HCT116 (cell line): Measurements from ENCODE around the gene PAQR7. TPM values are rescaled to one million over a fixed set of nuclear protein-coding genes. Genes with fewer than 3 reads are reported as not detected.

Source experiments
- ATAC-seq: fragments of 200-7000 bp; cut with Tn5 transposase; 2 replicates; pipeline ENCODE4 v1.9.1; 2020; ENCODE audit warnings: mild to moderate bottlenecking, moderate library complexity
- BruUV-seq: library from RNA; stranded (reverse); fragments of 400-500 nt; replicated peaks from 2 replicates; lab custom pipeline; 2021; lab: Mats Ljungman, UMichigan
- CTCF ChIA-PET: fragments of 300-600 bp; sonication (Branson Sonifier 250); formaldehyde crosslinking; loops from one replicate; lab custom pipeline; 2021; ENCODE audit warnings: antibody characterized with exemption; lab: Charles Lee
- POLR2A ChIA-PET: fragments of 300-600, 350-600 bp; sonication (Branson Sonifier 250); formaldehyde crosslinking; loops from one replicate; lab custom pipeline; 2021; ENCODE audit warnings: antibody characterized with exemption; lab: Charles Lee
- RAD21 ChIA-PET, 2 experiments: fragments of 300-600 bp; sonication (Branson Sonifier 250); formaldehyde crosslinking; loops; one replicate each; lab custom pipeline; 2023; ENCODE audit warnings: low total read pairs in 2 of 2; ENCODE audit not compliant: uncharacterized antibody in 2 of 2, unreplicated experiment in 2 of 2, low non-redundant PET in 1 of 2; lab: Charles Lee
- DNase-seq: peaks from one replicate; pipeline ENCODE4 v3.0.0-alpha.2; 2010; ENCODE audit warnings: low read depth, low spot score
- H2AFZ ChIP-seq: fragments of 200-600 bp; shearing (Covaris generic), sonication (generic); 2 replicates; pipeline ENCODE4 v1.6.1; 2017; ENCODE audit warnings: low read depth, mixed run types, mixed read lengths, antibody characterized with exemption, low read length; ENCODE audit not compliant: poor library complexity, severe bottlenecking
- H3K27ac ChIP-seq: 2 replicates; pipeline ENCODE4 v1.5.1; 2012; ENCODE audit warnings: low read depth, low read length
- H3K27me3 ChIP-seq: fragments of 200-600 bp; sonication (generic); 2 replicates; pipeline ENCODE4 v1.6.1; 2016; ENCODE audit warnings: mixed run types, low read length, mixed read lengths; ENCODE audit not compliant: insufficient read depth
- H3K36me3 ChIP-seq, 2 experiments: fragments of 200-500 bp in 1 of 2; fragments of 200-600 bp in 1 of 2; sonication (Bioruptor generic) in 1 of 2; sonication (generic) in 1 of 2; 2 replicates each; pipeline versions ENCODE4 v1.5.1 to v1.6.1; 2014 to 2016; ENCODE audit warnings: low read length in 2 of 2, inconsistent platforms in 1 of 2, mixed read lengths in 1 of 2, mixed run types in 1 of 2; ENCODE audit not compliant: insufficient read depth in 2 of 2, control insufficient read depth in 1 of 2
- H3K4me1 ChIP-seq, 2 experiments: fragments of 200-600 bp in 1 of 2; sonication (generic) in 1 of 2; 2 replicates each; pipeline versions ENCODE4 v1.5.1 to v1.6.1; 2012 to 2017; ENCODE audit warnings: low read length in 2 of 2, inconsistent platforms in 1 of 2, mild to moderate bottlenecking in 1 of 2, mixed read lengths in 1 of 2, mixed run types in 1 of 2, moderate library complexity in 1 of 2; ENCODE audit not compliant: insufficient read depth in 2 of 2, control insufficient read depth in 1 of 2
- H3K4me2 ChIP-seq: fragments of 200-600 bp; sonication (generic); 2 replicates; pipeline ENCODE4 v1.6.1; 2017; ENCODE audit warnings: mixed run types, low read length, mixed read lengths
- H3K4me3 ChIP-seq, 2 experiments: fragments of 200-600 bp in 1 of 2; sonication (generic) in 1 of 2; replicated peaks in 1 of 2; 2 replicates each; pipeline ENCODE4 v1.5.1; 2011 to 2016; ENCODE audit warnings: low read length in 2 of 2, control low read depth in 1 of 2, low read depth in 1 of 2, mild to moderate bottlenecking in 1 of 2, mixed read lengths in 1 of 2, mixed run types in 1 of 2
- H3K79me2 ChIP-seq: fragments of 200-600 bp; sonication (generic); 2 replicates; pipeline ENCODE4 v1.6.1; 2017; ENCODE audit warnings: mild to moderate bottlenecking, mixed run types, low read length, moderate library complexity, mixed read lengths; ENCODE audit not compliant: insufficient read depth
- H3K9ac ChIP-seq: fragments of 200-600 bp; sonication (generic); 2 replicates; pipeline ENCODE4 v1.6.1; 2016; ENCODE audit warnings: low read length, mixed read lengths
- H3K9me2 ChIP-seq: fragments of 200-600 bp; sonication (generic), shearing (Covaris generic); 2 replicates; pipeline ENCODE4 v1.6.1; 2017; ENCODE audit warnings: mixed run types, mild to moderate bottlenecking, moderate library complexity; ENCODE audit not compliant: insufficient read depth
- H3K9me3 ChIP-seq, 2 experiments: fragments of 200-500 bp in 1 of 2; fragments of 200-600 bp in 1 of 2; sonication (Bioruptor generic) in 1 of 2; sonication (generic) in 1 of 2; 2 replicates each; pipeline ENCODE4 v1.6.1; 2014 to 2017; ENCODE audit warnings: low read length in 2 of 2, mixed read lengths in 2 of 2, inconsistent platforms in 1 of 2, low read depth in 1 of 2, mild to moderate bottlenecking in 1 of 2, mixed run types in 1 of 2, moderate library complexity in 1 of 2; ENCODE audit not compliant: control insufficient read depth in 1 of 2, insufficient read depth in 1 of 2
- H4K20me1 ChIP-seq: fragments of 200-600 bp; sonication (generic), shearing (Covaris generic); 2 replicates; pipeline ENCODE4 v1.6.1; 2017; ENCODE audit warnings: mixed run types, mild to moderate bottlenecking, moderate library complexity; ENCODE audit not compliant: insufficient read depth
- CBX3 ChIP-seq: IDR thresholded peaks from 2 replicates; pipeline ENCODE4 v1.6.1; 2012; ENCODE audit warnings: low read depth
- CEBPB ChIP-seq: IDR thresholded peaks from 2 replicates; pipeline ENCODE4 v1.6.1; 2012; ENCODE audit warnings: low read depth
- EGR1 ChIP-seq: IDR thresholded peaks from 2 replicates; pipeline ENCODE4 v1.6.1; 2012; ENCODE audit warnings: low read depth
- FOSL1 ChIP-seq: IDR thresholded peaks from 2 replicates; pipeline ENCODE4 v1.6.1; 2012; ENCODE audit warnings: low read depth
- ZFX ChIP-seq: fragments of 450-650 bp; IDR thresholded peaks from 2 replicates; pipeline ENCODE4 v1.6.1; 2017
- intact Hi-C: fragments of 100-400 bp; cut with micrococcal nuclease; formaldehyde crosslinking; loops from 2 replicates; pipeline ENCODE4 v1.10.0; 2022
- total RNA-seq: library from RNA; stranded (reverse); gene quantifications from one replicate; pipeline ENCODE4 v1.2.1, GENCODE V29; 2021; ENCODE audit not compliant: unreplicated experiment
- TF ChIP-seq, protein P1 (sequence below): IDR thresholded peaks from 2 replicates; pipeline ENCODE4 v1.6.1; 2012
- TF ChIP-seq, protein P2 (sequence below): IDR thresholded peaks from 2 replicates; pipeline ENCODE4 v1.6.1; 2012; ENCODE audit warnings: low read depth

PAQR7 gene
- total RNA-seq, 1 experiment from 2014 or later, result 13.1 TPM

DNA sequence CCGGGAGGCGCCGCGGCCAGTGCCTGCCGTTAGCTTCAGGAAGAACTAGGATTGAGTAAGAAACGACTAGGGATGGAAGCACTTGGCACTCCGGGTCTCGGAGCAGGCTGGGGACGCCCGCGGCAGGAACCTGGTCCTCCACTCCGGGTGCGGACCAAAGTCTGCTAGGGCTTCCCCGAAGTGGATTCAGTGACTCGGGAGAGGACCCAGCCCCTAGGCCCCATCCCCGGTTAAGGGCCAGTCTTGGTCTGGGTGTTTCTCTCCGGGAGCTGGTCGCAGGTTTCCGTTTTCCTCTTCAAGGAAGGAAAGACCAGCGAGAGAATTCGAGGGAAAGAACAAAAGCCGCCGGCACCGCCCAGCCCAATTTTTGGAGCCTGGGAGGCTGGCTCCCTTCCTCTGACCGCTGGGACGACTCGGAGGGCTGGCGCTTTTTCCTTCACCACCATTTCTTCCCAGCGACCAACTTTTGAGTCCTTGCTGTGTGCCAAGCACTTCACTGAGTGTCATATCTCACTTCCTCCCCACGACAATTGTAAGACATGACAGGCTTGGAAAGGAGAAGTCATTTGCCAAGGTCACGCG lies 47.6 kb upstream of the PAQR7 start:
- no peak for TF ChIP-seq CBX3
- TF ChIP-seq CEBPB, result no peak
- TF ChIP-seq, protein P1, sequence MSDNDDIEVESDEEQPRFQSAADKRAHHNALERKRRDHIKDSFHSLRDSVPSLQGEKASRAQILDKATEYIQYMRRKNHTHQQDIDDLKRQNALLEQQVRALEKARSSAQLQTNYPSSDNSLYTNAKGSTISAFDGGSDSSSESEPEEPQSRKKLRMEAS, result no peak
- TF ChIP-seq EGR1, result no peak
- TF ChIP-seq, protein P2, sequence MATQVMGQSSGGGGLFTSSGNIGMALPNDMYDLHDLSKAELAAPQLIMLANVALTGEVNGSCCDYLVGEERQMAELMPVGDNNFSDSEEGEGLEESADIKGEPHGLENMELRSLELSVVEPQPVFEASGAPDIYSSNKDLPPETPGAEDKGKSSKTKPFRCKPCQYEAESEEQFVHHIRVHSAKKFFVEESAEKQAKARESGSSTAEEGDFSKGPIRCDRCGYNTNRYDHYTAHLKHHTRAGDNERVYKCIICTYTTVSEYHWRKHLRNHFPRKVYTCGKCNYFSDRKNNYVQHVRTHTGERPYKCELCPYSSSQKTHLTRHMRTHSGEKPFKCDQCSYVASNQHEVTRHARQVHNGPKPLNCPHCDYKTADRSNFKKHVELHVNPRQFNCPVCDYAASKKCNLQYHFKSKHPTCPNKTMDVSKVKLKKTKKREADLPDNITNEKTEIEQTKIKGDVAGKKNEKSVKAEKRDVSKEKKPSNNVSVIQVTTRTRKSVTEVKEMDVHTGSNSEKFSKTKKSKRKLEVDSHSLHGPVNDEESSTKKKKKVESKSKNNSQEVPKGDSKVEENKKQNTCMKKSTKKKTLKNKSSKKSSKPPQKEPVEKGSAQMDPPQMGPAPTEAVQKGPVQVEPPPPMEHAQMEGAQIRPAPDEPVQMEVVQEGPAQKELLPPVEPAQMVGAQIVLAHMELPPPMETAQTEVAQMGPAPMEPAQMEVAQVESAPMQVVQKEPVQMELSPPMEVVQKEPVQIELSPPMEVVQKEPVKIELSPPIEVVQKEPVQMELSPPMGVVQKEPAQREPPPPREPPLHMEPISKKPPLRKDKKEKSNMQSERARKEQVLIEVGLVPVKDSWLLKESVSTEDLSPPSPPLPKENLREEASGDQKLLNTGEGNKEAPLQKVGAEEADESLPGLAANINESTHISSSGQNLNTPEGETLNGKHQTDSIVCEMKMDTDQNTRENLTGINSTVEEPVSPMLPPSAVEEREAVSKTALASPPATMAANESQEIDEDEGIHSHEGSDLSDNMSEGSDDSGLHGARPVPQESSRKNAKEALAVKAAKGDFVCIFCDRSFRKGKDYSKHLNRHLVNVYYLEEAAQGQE, result no peak
- TF ChIP-seq FOSL1, result no peak
- TF ChIP-seq ZFX, result no peak
- H3K9me2 ChIP-seq, result no peaks in the 10 kb centered on the region
- no peak overlapping the region for H3K9ac ChIP-seq
- ChIA-PET CTCF (no interaction called here), RAD21 (no interaction called here), POLR2A (no interaction called here)
- no peaks in the 10 kb centered on the region for H3K4me1 ChIP-seq
- H3K27me3 ChIP-seq, result no peaks in the 10 kb centered on the region
- ATAC-seq, result no peak
- H3K79me2 ChIP-seq, result no peaks in the 10 kb centered on the region
- BruUV-seq, result no TSS peak
- no peak for DNase-seq
- H4K20me1 ChIP-seq, result no peaks in the 10 kb centered on the region
- no peak overlapping the region for H3K4me3 ChIP-seq
- no peaks in the 10 kb centered on the region for H3K9me3 ChIP-seq
- no peaks in the 10 kb centered on the region for H3K36me3 ChIP-seq
- no peak overlapping the region for H2AFZ ChIP-seq
- intact Hi-C loops, result no loop called here
- H3K27ac ChIP-seq, result no peak overlapping the region
- H3K4me2 ChIP-seq, result no peak overlapping the region
